Sigmoid colon (tissue), 7 donors: ENCODE results near the gene SRGAP1. TPM values are rescaled to one million over a fixed set of nuclear protein-coding genes. Genes with fewer than 3 reads are reported as not detected.
A peak's percentile ranks its signal among the peaks of the same experiment; 100 is the strongest.

Experiments
- DNase-seq: peaks from one replicate; pipeline ENCODE4 v3.0.0-alpha.2; 2019
- H3K27ac ChIP-seq, 4 donors: fragments of 200-600 bp; sonication (generic); one replicate each; pipeline ENCODE4 v1.5.1; 2016 to 2019; ENCODE audit warnings: mild to moderate bottlenecking in 1 of 4
- H3K27me3 ChIP-seq, 3 donors: fragments of 200-600 bp; sonication (generic); one replicate each; pipeline ENCODE4 v1.5.1; 2019; ENCODE audit warnings: mild to moderate bottlenecking in 1 of 3
- H3K36me3 ChIP-seq, 4 donors: fragments of 200-600 bp; sonication (generic); one replicate each; pipeline ENCODE4 v1.5.1; 2016 to 2019
- H3K4me1 ChIP-seq, 4 donors: fragments of 200-600 bp; sonication (generic); one replicate each; pipeline ENCODE4 v1.5.1; 2017 to 2019
- H3K4me3 ChIP-seq, 4 donors: fragments of 200-600 bp; sonication (generic); one replicate each; pipeline ENCODE4 v1.5.1; 2017 to 2019; ENCODE audit warnings: mild to moderate bottlenecking in 2 of 4, moderate library complexity in 1 of 4
- H3K9me3 ChIP-seq, 4 donors: fragments of 200-600 bp in 3 of 4; sonication (generic) in 3 of 4; one replicate each; pipeline versions ENCODE4 v1.5.1 to v1.6.1; 2013 to 2019
- EP300 ChIP-seq, 4 donors: sonication (generic); formaldehyde crosslinking; IDR thresholded peaks; one replicate each; pipeline ENCODE4 v1.6.1; 2017; ENCODE audit warnings: antibody characterized with exemption in 4 of 4
- POLR2A ChIP-seq, 2 donors: fragments of 450-650 bp; IDR thresholded peaks; one replicate each; pipeline ENCODE4 v1.6.1; 2016; ENCODE audit warnings: antibody characterized with exemption in 2 of 2, mild to moderate bottlenecking in 2 of 2, moderate library complexity in 2 of 2
- POLR2AphosphoS5 ChIP-seq, 4 donors: sonication (generic); formaldehyde crosslinking; IDR thresholded peaks; one replicate each; pipeline ENCODE4 v1.6.1; 2017; ENCODE audit warnings: antibody characterized with exemption in 4 of 4
- WGBS, 2 donors: extraction: QIAGEN DNeasy Blood & Tissue Kit; methylation state at CpG; one replicate each; pipeline ENCODE4 v1.1.7; 2013; 5-methylcytosine and 5-hydroxymethylcytosine counted together
- intact Hi-C: fragments of 100-400 bp; cut with DNase I; formaldehyde crosslinking; loops from one replicate; pipeline ENCODE4 v1.15.1; 2023
- polyA plus RNA-seq, 3 donors: library from polyadenylated mRNA; stranded (reverse); fragments of 200-250 nt; gene quantifications; one replicate each; pipeline ENCODE4 v1.2.3, GENCODE V29; 2013
- total RNA-seq, 4 donors: library from RNA; depleted of rRNA; stranded (reverse); fragments of >200 nt; gene quantifications; one replicate each; pipeline ENCODE4 v1.1.0, GENCODE V29; 2016
- TF ChIP-seq, protein P1 (sequence below), 4 experiments: fragments of 450-650 bp in 3 of 4; fragments of 200-600 bp in 1 of 4; IDR thresholded peaks; one replicate each; pipeline ENCODE4 v1.5.1; 2016 to 2019; ENCODE audit warnings: antibody characterized with exemption in 4 of 4, mild to moderate bottlenecking in 3 of 4, moderate library complexity in 2 of 4
- donor health status: healthy with polysubstance abuse.
- donor health status: Bipolar disorder and iron deficiency.
- donor health status: healthy.

Gene SRGAP1
- total and polyA plus RNA-seq, 7 donors: 2.4 to 16.3 (median 5.4) TPM

GRCh38 chr12:63944586-63945228 is 100.2 kb downstream of the SRGAP1 start:
- no peak overlapping the region for H3K4me3 ChIP-seq
- H3K9me3 ChIP-seq: no peaks in the 10 kb centered on the region
- no peaks in the 10 kb centered on the region for H3K36me3 ChIP-seq
- no peak for DNase-seq
- TF ChIP-seq, protein P1, sequence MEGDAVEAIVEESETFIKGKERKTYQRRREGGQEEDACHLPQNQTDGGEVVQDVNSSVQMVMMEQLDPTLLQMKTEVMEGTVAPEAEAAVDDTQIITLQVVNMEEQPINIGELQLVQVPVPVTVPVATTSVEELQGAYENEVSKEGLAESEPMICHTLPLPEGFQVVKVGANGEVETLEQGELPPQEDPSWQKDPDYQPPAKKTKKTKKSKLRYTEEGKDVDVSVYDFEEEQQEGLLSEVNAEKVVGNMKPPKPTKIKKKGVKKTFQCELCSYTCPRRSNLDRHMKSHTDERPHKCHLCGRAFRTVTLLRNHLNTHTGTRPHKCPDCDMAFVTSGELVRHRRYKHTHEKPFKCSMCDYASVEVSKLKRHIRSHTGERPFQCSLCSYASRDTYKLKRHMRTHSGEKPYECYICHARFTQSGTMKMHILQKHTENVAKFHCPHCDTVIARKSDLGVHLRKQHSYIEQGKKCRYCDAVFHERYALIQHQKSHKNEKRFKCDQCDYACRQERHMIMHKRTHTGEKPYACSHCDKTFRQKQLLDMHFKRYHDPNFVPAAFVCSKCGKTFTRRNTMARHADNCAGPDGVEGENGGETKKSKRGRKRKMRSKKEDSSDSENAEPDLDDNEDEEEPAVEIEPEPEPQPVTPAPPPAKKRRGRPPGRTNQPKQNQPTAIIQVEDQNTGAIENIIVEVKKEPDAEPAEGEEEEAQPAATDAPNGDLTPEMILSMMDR (IDR thresholded peaks at IDR 0.05): no peak
- no peak for TF ChIP-seq EP300 (IDR thresholded peaks at IDR 0.05)
- TF ChIP-seq POLR2A (IDR thresholded peaks at IDR 0.05): no peak
- no peaks in the 10 kb centered on the region for H3K27me3 ChIP-seq
- H3K4me1 ChIP-seq: peaks cover 0 to 2% (median 0%) of the 10 kb centered on the region in 4 donors
- WGBS, 2 donors: 66 to 75% methylated on average over 5 of the region's 5 CpGs
- intact Hi-C loops: no loop called here
- no peak overlapping the region for H3K27ac ChIP-seq

DNA sequence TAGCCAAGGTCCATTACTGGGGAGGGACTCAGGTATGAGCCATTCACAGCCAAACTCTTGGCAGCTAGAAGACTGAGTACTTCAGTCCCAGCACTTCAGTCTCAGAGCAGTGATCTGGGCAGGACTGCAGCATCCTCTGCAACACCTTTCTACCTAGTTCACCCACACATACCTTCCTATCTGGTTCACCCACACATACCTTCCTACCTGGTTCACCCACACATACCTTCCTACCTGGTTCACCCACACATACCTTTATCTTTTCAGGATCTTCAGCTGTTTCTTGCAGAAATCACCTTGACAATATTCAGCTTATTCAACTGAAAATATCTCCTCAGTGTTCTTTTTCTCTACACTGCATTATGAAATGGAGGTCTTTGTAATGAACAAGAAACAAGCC is 101.3 kb downstream of the SRGAP1 start:
- Histone ChIP-seq H3K4me1 (peaks cover 0 to 7% (median 0%) of the 10 kb centered on the region in 4 donors), H3K4me3 (no peak overlapping the region), H3K9me3 (no peaks in the 10 kb centered on the region), H3K36me3 (no peaks in the 10 kb centered on the region), H3K27me3 (no peaks in the 10 kb centered on the region), H3K27ac (no peak overlapping the region)
- TF ChIP-seq, protein P1 (IDR thresholded peaks at IDR 0.05): no peak
- DNase-seq: no peak
- intact Hi-C loops: no loop called here

DNA sequence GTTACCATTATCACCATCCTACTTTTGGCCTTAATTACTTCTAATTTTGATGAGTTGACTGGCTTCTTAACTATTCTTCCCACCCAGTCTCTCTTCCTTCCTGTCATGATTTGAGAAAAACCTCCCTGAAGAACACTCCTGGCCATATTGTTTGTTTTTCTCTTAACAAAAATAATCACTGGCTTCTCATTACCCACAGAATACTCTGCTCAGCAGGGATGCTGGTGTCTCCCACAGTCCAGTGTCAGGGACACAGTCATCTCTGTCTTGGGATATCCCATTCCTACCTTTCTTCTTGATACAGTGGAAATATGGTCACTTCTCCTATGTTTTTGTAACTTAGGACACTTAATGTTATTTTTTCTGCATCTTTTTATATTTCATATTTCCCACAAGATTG is 103.7 kb downstream of the SRGAP1 start:
- H3K9me3 ChIP-seq: no peaks in the 10 kb centered on the region
- H3K27ac ChIP-seq: no peak overlapping the region
- TF ChIP-seq POLR2AphosphoS5 (IDR thresholded peaks at IDR 0.05) (no peak), POLR2A (IDR thresholded peaks at IDR 0.05) (no peak), EP300 (IDR thresholded peaks at IDR 0.05) (no peak)
- H3K4me1 ChIP-seq: peaks cover 0 to 14% (median 3%) of the 10 kb centered on the region in 4 donors
- intact Hi-C loops: no loop called here
- H3K36me3 ChIP-seq: no peaks in the 10 kb centered on the region
- no peak overlapping the region for H3K4me3 ChIP-seq
- H3K27me3 ChIP-seq: no peaks in the 10 kb centered on the region
- DNase-seq: no peak

DNA sequence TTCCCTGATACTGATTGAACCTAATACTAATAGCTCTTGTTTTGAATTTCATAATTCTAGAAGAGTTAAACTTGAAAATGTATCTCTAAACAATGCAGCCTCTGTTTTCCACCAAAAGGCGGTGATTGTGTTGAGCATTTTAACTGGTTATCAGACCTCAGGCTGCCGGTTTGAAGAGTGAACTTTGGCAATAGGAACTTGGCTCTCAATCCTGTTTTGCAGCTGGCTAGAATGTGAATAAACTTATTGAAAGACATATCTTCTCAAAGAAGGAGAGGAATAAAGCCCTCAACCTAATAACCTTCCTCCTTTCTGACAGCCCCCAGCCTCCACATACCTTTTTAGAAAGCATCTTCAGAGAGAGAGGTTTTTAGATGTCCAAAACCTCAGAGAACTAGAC is 105.4 kb downstream of the SRGAP1 start:
- TF ChIP-seq POLR2A (IDR thresholded peaks at IDR 0.05) (no peak), POLR2AphosphoS5 (IDR thresholded peaks at IDR 0.05) (no peak), EP300 (IDR thresholded peaks at IDR 0.05) (no peak)
- TF ChIP-seq, protein P1 (IDR thresholded peaks at IDR 0.05): no peak
- no peaks in the 10 kb centered on the region for H3K27me3 ChIP-seq
- H3K9me3 ChIP-seq: no peaks in the 10 kb centered on the region
- no peak overlapping the region for H3K4me3 ChIP-seq
- H3K4me1 ChIP-seq: peaks cover 0 to 14% (median 3%) of the 10 kb centered on the region in 4 donors
- H3K27ac ChIP-seq: peak overlapping the region in 3 of 4 donors; percentile 9 to 29 (median 17)
- intact Hi-C loops: no loop called here
- WGBS, 2 donors: 21 to 59% methylated on average over 2 of the region's 2 CpGs
- no peak for DNase-seq
- H3K36me3 ChIP-seq: no peaks in the 10 kb centered on the region

- Histone ChIP-seq H3K27me3 (no peaks in the 10 kb centered on the region), H3K4me1 (peaks cover 0 to 14% (median 3%) of the 10 kb centered on the region in 4 donors), H3K27ac (no peak overlapping the region), H3K36me3 (no peaks in the 10 kb centered on the region), H3K4me3 (no peak overlapping the region), H3K9me3 (no peaks in the 10 kb centered on the region)
- intact Hi-C loops: no loop called here
- 92 to 95% methylated on average over 1 of the region's 1 CpG for WGBS, 2 donors
- TF ChIP-seq POLR2AphosphoS5 (IDR thresholded peaks at IDR 0.05) (no peak), POLR2A (IDR thresholded peaks at IDR 0.05) (no peak), EP300 (IDR thresholded peaks at IDR 0.05) (no peak)
- TF ChIP-seq, protein P1 (IDR thresholded peaks at IDR 0.05): no peak
- DNase-seq: no peak
Measured at GRCh38 chr12:63952995-63953394, 108.5 kb downstream of the SRGAP1 start.
